Thoracic aorta (tissue), 2 donors: Measurements from ENCODE around the gene FUT8. TPM values are rescaled to one million over a fixed set of nuclear protein-coding genes. Genes with fewer than 3 reads are reported as not detected.

ENCODE experiments used
- ATAC-seq: fragments of 150-250 bp; one replicate; pipeline ENCODE4 v1.8.0; 2017; ENCODE audit warnings: low read depth; ENCODE audit not compliant: insufficient number of reproducible peaks, low FRiP score
- DNase-seq: peaks from one replicate; pipeline ENCODE4 v3.0.0-alpha.2; 2020; ENCODE audit warnings: low spot score
- H3K27ac ChIP-seq, 2 donors: fragments of 200-600 bp; sonication (generic); 1 replicate in 1 of 2; 2 replicates in 1 of 2; pipeline ENCODE4 v1.5.1; 2016; ENCODE audit warnings: mild to moderate bottlenecking in 2 of 2, moderate library complexity in 2 of 2
- H3K27me3 ChIP-seq: fragments of 200-600 bp; sonication (generic); replicated peaks from 2 replicates; pipeline ENCODE4 v1.6.0; 2016; ENCODE audit warnings: mild to moderate bottlenecking; ENCODE audit not compliant: insufficient read depth
- H3K36me3 ChIP-seq: fragments of 200-600 bp; sonication (generic); one replicate; pipeline ENCODE4 v1.5.1; 2016
- H3K4me1 ChIP-seq, 2 donors: fragments of 200-600 bp; sonication (generic); 1 replicate in 1 of 2; 2 replicates in 1 of 2; pipeline versions ENCODE4 v1.5.1 to v1.6.0; 2016; ENCODE audit warnings: low read depth in 2 of 2, mild to moderate bottlenecking in 1 of 2; ENCODE audit not compliant: control insufficient read depth in 1 of 2
- H3K4me3 ChIP-seq: fragments of 200-600 bp; sonication (generic); 2 replicates; pipeline ENCODE4 v1.5.1; 2016; ENCODE audit warnings: mild to moderate bottlenecking
- H3K9me3 ChIP-seq: fragments of 200-600 bp; sonication (generic); 2 replicates; pipeline ENCODE4 v1.5.1; 2016
- CTCF ChIP-seq: fragments of 200-600 bp; sonication (generic); IDR thresholded peaks from one replicate; pipeline ENCODE4 v1.5.1; 2019; ENCODE audit warnings: antibody characterized with exemption
- total RNA-seq, 2 donors: library from RNA; depleted of rRNA; stranded (reverse); fragments of >200 nt; gene quantifications; one replicate each; pipeline versions ENCODE4 v1.1.0 to v1.2.3, GENCODE V29; 2016

The FUT8 gene
- total RNA-seq, 2 donors from 2014 or later: 22.3 to 23.4 TPM

GRCh38 chr14:65449647-65450046 lies 37.1 kb downstream of the FUT8 start:
- DNase-seq (no peak), ATAC-seq (no peak)
- H3K27me3 ChIP-seq: no peaks in the 10 kb centered on the region
- H3K36me3 ChIP-seq: no peaks in the 10 kb centered on the region
- H3K27ac ChIP-seq: no peak overlapping the region
- H3K9me3 ChIP-seq: no peaks in the 10 kb centered on the region
- no peak overlapping the region for H3K4me3 ChIP-seq
- TF ChIP-seq CTCF: no peak
- no peaks in the 10 kb centered on the region for H3K4me1 ChIP-seq

- Histone ChIP-seq H3K9me3 (peaks cover 5% of the 10 kb centered on the region), H3K4me3 (no peak overlapping the region), H3K27ac (no peak overlapping the region), H3K4me1 (no peaks in the 10 kb centered on the region), H3K36me3 (no peaks in the 10 kb centered on the region), H3K27me3 (no peaks in the 10 kb centered on the region)
- TF ChIP-seq CTCF: no peak
- DNase-seq (no peak), ATAC-seq (no peak)
Measured at GRCh38 chr14:65453807-65454480, 41.4 kb downstream of the FUT8 start.

GRCh38 chr14:65456247-65456646 lies 43.7 kb downstream of the FUT8 start:
- ATAC-seq (no peak), DNase-seq (no peak)
- Histone ChIP-seq H3K4me3 (no peak overlapping the region), H3K36me3 (no peaks in the 10 kb centered on the region), H3K27me3 (no peaks in the 10 kb centered on the region), H3K9me3 (peaks cover 5% of the 10 kb centered on the region), H3K4me1 (no peaks in the 10 kb centered on the region), H3K27ac (no peak overlapping the region)
- no peak for TF ChIP-seq CTCF

GRCh38 chr14:65461730-65462129 lies 49.2 kb downstream of the FUT8 start:
- Histone ChIP-seq H3K27me3 (no peaks in the 10 kb centered on the region), H3K4me3 (no peak overlapping the region), H3K9me3 (no peaks in the 10 kb centered on the region), H3K36me3 (no peaks in the 10 kb centered on the region), H3K4me1 (no peaks in the 10 kb centered on the region), H3K27ac (no peak overlapping the region)
- DNase-seq: no peak
- no peak for TF ChIP-seq CTCF
- no peak for ATAC-seq

GRCh38 chr14:65462411-65462810 lies 49.9 kb downstream of the FUT8 start:
- Histone ChIP-seq H3K36me3 (no peaks in the 10 kb centered on the region), H3K9me3 (no peaks in the 10 kb centered on the region), H3K27ac (no peak overlapping the region), H3K27me3 (no peaks in the 10 kb centered on the region), H3K4me1 (no peaks in the 10 kb centered on the region), H3K4me3 (no peak overlapping the region)
- DNase-seq (no peak), ATAC-seq (no peak)
- TF ChIP-seq CTCF: no peak
